HEK293 (cell line): ENCODE measurements around the gene KCNK6.

Experiments used
- HOXA7 ChIP-seq: sonication (generic); formaldehyde crosslinking; IDR thresholded peaks from 2 replicates; pipeline ENCODE4 v1.8.1; 2022; ENCODE audit warnings: missing genetic modification reagents, borderline replicate concordance
- OSR2 ChIP-seq: fragments of 450-650 bp; formaldehyde crosslinking; IDR thresholded peaks from 2 replicates; pipeline ENCODE4 v1.5.1; 2016; ENCODE audit warnings: missing biosample characterization, missing genetic modification characterization
- RBAK ChIP-seq: fragments of 450-650 bp; formaldehyde crosslinking; IDR thresholded peaks from 2 replicates; pipeline ENCODE4 v1.5.1; 2016; ENCODE audit warnings: missing biosample characterization, missing genetic modification characterization
- SALL2 ChIP-seq: fragments of 450-650 bp; formaldehyde crosslinking; IDR thresholded peaks from 2 replicates; pipeline ENCODE4 v1.5.0; 2017; ENCODE audit warnings: missing biosample characterization, mild to moderate bottlenecking, missing genetic modification characterization, borderline replicate concordance
- ZEB2 ChIP-seq: fragments of 450-650 bp; formaldehyde crosslinking; IDR thresholded peaks from 2 replicates; pipeline ENCODE4 v1.5.1; 2016; ENCODE audit warnings: missing biosample characterization, missing genetic modification characterization
- ZNF146 ChIP-seq: fragments of 450-650 bp; formaldehyde crosslinking; IDR thresholded peaks from 2 replicates; pipeline ENCODE4 v1.5.1; 2016; ENCODE audit warnings: missing biosample characterization, missing genetic modification characterization
- ZNF184 ChIP-seq: fragments of 450-650 bp; IDR thresholded peaks from 2 replicates; pipeline ENCODE4 v1.5.1; 2018; ENCODE audit warnings: missing biosample characterization, mild to moderate bottlenecking, missing genetic modification characterization
- ZNF211 ChIP-seq: fragments of 450-650 bp; formaldehyde crosslinking; IDR thresholded peaks from 2 replicates; pipeline ENCODE4 v1.5.1; 2016; ENCODE audit warnings: low read depth, missing biosample characterization, missing genetic modification characterization
- ZNF223 ChIP-seq: fragments of 450-650 bp; formaldehyde crosslinking; IDR thresholded peaks from 2 replicates; pipeline ENCODE4 v1.5.1; 2016; ENCODE audit warnings: missing biosample characterization, missing genetic modification characterization
- ZNF239 ChIP-seq: fragments of 450-650 bp; formaldehyde crosslinking; IDR thresholded peaks from 2 replicates; pipeline ENCODE4 v1.5.1; 2016; ENCODE audit warnings: missing biosample characterization, missing genetic modification characterization
- ZNF529 ChIP-seq: fragments of 450-650 bp; formaldehyde crosslinking; IDR thresholded peaks from 2 replicates; pipeline ENCODE4 v1.5.1; 2017; ENCODE audit warnings: missing genetic modification characterization, missing biosample characterization; ENCODE audit not compliant: insufficient replicate concordance
- ZNF660 ChIP-seq: fragments of 450-650 bp; IDR thresholded peaks from 2 replicates; pipeline ENCODE4 v1.5.1; 2018; ENCODE audit warnings: missing biosample characterization, mild to moderate bottlenecking, missing genetic modification characterization
- ZNF664 ChIP-seq: fragments of 450-650 bp; formaldehyde crosslinking; IDR thresholded peaks from 2 replicates; pipeline ENCODE4 v1.5.1; 2016; ENCODE audit warnings: missing biosample characterization, missing genetic modification characterization
- ZSCAN16 ChIP-seq: fragments of 450-650 bp; formaldehyde crosslinking; IDR thresholded peaks from 2 replicates; pipeline ENCODE4 v1.5.1; 2016; ENCODE audit warnings: missing biosample characterization, missing genetic modification characterization
- TF ChIP-seq, protein P1 (sequence below): fragments of 450-650 bp; formaldehyde crosslinking; IDR thresholded peaks from 2 replicates; pipeline ENCODE4 v1.5.1; 2016; ENCODE audit warnings: missing biosample characterization, missing genetic modification characterization
- TF ChIP-seq, protein P2 (sequence below): fragments of 450-650 bp; formaldehyde crosslinking; IDR thresholded peaks from 2 replicates; pipeline ENCODE4 v1.5.1; 2017; ENCODE audit warnings: missing biosample characterization, missing genetic modification characterization
- TF ChIP-seq, protein P3 (sequence below): fragments of 450-650 bp; formaldehyde crosslinking; conservative IDR thresholded peaks from 2 replicates; pipeline ENCODE4 v1.5.1; 2016; ENCODE audit warnings: low read depth, missing biosample characterization, missing genetic modification characterization
- TF ChIP-seq, protein P4 (sequence below): fragments of 450-650 bp; formaldehyde crosslinking; IDR thresholded peaks from 2 replicates; pipeline ENCODE4 v1.5.1; 2016; ENCODE audit warnings: missing biosample characterization, missing genetic modification characterization, borderline replicate concordance
- TF ChIP-seq, protein P5 (sequence below): fragments of 450-650 bp; formaldehyde crosslinking; IDR thresholded peaks from 2 replicates; pipeline ENCODE4 v1.5.1; 2016; ENCODE audit warnings: missing biosample characterization, missing genetic modification characterization
- TF ChIP-seq, protein P6 (sequence below): fragments of 450-650 bp; formaldehyde crosslinking; IDR thresholded peaks from 2 replicates; pipeline ENCODE4 v1.5.1; 2016; ENCODE audit warnings: missing biosample characterization, missing genetic modification characterization

KCNK6 gene

DNA sequence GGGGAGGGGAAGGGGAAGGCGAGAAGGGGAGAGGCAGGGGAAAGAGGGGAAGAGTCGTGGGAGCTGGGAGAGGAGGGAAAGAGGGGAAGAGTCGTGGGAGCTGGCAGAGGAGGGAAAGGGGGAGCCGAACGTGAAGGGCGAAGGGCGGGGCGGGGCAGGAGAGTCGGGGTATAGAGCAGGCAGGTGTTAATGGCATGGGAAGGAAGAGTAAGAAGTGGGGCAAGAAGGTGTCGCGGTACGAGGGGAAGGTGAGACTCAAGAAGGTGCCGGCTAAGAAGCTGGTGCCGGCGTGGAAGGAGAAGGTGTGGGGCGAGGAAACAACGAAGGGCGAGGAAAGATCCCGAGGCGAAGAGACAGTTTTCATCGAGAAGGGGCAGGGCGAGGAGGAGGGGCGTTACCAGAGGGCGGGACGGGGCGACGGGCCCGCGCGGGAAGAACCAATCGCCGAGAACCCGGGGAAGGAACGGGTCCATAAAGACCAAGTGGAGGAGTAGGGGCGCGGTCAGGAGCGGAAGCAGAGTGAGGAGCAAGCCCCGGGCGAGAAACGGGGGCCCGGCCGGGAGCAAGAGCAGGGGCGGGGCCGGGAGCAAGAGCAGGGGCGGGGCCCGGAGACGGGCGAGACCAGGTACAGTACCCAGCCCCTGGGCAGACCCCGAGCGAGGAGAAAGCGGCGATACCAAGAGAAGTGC, 16.4 kb downstream of the KCNK6 start (continued):
- TF ChIP-seq ZNF184 (tag by site-specific recombination) (no peak), ZNF660 (tag by site-specific recombination) (no peak), ZNF239 (tag by site-specific recombination) (peak; percentile 90; the same call in 1 of the 2 replicates), OSR2 (tag by site-specific recombination) (peak; percentile 90), ZNF529 (tag by site-specific recombination) (no peak), ZNF223 (peak; percentile 100), ZEB2 (tag by site-specific recombination) (no peak), ZSCAN16 (tag by site-specific recombination) (0 out of 2 replicates have a peak, but pooled peaks have one; percentile 55), SALL2 (no peak), ZNF664 (tag by site-specific recombination) (no peak), ZNF146 (tag by site-specific recombination) (no peak; the same call in 1 of the 2 replicates), RBAK (tag by site-specific recombination) (no peak), HOXA7 (CRISPR knock-in tag) (no peak), ZNF211 (tag by site-specific recombination) (no peak; the same call in 1 of the 2 replicates)
- TF ChIP-seq, protein P1, sequence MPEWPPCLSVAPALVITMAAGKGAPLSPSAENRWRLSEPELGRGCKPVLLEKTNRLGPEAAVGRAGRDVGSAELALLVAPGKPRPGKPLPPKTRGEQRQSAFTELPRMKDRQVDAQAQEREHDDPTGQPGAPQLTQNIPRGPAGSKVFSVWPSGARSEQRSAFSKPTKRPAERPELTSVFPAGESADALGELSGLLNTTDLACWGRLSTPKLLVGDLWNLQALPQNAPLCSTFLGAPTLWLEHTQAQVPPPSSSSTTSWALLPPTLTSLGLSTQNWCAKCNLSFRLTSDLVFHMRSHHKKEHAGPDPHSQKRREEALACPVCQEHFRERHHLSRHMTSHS (tag by site-specific recombination) = peak; percentile 68; the same call in 1 of the 2 replicates
- TF ChIP-seq, protein P2, sequence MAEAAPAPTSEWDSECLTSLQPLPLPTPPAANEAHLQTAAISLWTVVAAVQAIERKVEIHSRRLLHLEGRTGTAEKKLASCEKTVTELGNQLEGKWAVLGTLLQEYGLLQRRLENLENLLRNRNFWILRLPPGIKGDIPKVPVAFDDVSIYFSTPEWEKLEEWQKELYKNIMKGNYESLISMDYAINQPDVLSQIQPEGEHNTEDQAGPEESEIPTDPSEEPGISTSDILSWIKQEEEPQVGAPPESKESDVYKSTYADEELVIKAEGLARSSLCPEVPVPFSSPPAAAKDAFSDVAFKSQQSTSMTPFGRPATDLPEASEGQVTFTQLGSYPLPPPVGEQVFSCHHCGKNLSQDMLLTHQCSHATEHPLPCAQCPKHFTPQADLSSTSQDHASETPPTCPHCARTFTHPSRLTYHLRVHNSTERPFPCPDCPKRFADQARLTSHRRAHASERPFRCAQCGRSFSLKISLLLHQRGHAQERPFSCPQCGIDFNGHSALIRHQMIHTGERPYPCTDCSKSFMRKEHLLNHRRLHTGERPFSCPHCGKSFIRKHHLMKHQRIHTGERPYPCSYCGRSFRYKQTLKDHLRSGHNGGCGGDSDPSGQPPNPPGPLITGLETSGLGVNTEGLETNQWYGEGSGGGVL (tag by site-specific recombination) = peak; percentile 97
- TF ChIP-seq, protein P3, sequence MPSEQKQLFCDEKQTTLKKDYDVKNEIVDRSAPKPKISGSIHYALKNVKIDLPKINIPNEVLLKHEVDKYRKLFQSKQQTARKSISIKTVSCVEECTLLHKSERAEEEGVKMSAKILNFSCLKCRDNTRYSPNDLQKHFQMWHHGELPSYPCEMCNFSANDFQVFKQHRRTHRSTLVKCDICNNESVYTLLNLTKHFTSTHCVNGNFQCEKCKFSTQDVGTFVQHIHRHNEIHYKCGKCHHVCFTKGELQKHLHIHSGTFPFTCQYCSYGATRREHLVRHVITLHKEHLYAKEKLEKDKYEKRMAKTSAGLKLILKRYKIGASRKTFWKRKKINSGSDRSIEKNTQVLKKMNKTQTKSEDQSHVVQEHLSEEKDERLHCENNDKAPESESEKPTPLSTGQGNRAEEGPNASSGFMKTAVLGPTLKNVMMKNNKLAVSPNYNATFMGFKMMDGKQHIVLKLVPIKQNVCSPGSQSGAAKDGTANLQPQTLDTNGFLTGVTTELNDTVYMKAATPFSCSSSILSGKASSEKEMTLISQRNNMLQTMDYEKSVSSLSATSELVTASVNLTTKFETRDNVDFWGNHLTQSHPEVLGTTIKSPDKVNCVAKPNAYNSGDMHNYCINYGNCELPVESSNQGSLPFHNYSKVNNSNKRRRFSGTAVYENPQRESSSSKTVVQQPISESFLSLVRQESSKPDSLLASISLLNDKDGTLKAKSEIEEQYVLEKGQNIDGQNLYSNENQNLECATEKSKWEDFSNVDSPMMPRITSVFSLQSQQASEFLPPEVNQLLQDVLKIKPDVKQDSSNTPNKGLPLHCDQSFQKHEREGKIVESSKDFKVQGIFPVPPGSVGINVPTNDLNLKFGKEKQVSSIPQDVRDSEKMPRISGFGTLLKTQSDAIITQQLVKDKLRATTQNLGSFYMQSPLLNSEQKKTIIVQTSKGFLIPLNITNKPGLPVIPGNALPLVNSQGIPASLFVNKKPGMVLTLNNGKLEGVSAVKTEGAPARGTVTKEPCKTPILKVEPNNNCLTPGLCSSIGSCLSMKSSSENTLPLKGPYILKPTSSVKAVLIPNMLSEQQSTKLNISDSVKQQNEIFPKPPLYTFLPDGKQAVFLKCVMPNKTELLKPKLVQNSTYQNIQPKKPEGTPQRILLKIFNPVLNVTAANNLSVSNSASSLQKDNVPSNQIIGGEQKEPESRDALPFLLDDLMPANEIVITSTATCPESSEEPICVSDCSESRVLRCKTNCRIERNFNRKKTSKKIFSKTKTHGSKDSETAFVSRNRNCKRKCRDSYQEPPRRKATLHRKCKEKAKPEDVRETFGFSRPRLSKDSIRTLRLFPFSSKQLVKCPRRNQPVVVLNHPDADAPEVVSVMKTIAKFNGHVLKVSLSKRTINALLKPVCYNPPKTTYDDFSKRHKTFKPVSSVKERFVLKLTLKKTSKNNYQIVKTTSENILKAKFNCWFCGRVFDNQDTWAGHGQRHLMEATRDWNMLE (tag by site-specific recombination) = no peak
- TF ChIP-seq, protein P4, sequence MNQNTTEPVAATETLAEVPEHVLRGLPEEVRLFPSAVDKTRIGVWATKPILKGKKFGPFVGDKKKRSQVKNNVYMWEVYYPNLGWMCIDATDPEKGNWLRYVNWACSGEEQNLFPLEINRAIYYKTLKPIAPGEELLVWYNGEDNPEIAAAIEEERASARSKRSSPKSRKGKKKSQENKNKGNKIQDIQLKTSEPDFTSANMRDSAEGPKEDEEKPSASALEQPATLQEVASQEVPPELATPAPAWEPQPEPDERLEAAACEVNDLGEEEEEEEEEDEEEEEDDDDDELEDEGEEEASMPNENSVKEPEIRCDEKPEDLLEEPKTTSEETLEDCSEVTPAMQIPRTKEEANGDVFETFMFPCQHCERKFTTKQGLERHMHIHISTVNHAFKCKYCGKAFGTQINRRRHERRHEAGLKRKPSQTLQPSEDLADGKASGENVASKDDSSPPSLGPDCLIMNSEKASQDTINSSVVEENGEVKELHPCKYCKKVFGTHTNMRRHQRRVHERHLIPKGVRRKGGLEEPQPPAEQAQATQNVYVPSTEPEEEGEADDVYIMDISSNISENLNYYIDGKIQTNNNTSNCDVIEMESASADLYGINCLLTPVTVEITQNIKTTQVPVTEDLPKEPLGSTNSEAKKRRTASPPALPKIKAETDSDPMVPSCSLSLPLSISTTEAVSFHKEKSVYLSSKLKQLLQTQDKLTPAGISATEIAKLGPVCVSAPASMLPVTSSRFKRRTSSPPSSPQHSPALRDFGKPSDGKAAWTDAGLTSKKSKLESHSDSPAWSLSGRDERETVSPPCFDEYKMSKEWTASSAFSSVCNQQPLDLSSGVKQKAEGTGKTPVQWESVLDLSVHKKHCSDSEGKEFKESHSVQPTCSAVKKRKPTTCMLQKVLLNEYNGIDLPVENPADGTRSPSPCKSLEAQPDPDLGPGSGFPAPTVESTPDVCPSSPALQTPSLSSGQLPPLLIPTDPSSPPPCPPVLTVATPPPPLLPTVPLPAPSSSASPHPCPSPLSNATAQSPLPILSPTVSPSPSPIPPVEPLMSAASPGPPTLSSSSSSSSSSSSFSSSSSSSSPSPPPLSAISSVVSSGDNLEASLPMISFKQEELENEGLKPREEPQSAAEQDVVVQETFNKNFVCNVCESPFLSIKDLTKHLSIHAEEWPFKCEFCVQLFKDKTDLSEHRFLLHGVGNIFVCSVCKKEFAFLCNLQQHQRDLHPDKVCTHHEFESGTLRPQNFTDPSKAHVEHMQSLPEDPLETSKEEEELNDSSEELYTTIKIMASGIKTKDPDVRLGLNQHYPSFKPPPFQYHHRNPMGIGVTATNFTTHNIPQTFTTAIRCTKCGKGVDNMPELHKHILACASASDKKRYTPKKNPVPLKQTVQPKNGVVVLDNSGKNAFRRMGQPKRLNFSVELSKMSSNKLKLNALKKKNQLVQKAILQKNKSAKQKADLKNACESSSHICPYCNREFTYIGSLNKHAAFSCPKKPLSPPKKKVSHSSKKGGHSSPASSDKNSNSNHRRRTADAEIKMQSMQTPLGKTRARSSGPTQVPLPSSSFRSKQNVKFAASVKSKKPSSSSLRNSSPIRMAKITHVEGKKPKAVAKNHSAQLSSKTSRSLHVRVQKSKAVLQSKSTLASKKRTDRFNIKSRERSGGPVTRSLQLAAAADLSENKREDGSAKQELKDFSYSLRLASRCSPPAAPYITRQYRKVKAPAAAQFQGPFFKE (tag by site-specific recombination) = no peak
- TF ChIP-seq, protein P5, sequence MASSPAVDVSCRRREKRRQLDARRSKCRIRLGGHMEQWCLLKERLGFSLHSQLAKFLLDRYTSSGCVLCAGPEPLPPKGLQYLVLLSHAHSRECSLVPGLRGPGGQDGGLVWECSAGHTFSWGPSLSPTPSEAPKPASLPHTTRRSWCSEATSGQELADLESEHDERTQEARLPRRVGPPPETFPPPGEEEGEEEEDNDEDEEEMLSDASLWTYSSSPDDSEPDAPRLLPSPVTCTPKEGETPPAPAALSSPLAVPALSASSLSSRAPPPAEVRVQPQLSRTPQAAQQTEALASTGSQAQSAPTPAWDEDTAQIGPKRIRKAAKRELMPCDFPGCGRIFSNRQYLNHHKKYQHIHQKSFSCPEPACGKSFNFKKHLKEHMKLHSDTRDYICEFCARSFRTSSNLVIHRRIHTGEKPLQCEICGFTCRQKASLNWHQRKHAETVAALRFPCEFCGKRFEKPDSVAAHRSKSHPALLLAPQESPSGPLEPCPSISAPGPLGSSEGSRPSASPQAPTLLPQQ (tag by site-specific recombination) = no peak; the same call in none of the 2 replicates
- TF ChIP-seq, protein P6, sequence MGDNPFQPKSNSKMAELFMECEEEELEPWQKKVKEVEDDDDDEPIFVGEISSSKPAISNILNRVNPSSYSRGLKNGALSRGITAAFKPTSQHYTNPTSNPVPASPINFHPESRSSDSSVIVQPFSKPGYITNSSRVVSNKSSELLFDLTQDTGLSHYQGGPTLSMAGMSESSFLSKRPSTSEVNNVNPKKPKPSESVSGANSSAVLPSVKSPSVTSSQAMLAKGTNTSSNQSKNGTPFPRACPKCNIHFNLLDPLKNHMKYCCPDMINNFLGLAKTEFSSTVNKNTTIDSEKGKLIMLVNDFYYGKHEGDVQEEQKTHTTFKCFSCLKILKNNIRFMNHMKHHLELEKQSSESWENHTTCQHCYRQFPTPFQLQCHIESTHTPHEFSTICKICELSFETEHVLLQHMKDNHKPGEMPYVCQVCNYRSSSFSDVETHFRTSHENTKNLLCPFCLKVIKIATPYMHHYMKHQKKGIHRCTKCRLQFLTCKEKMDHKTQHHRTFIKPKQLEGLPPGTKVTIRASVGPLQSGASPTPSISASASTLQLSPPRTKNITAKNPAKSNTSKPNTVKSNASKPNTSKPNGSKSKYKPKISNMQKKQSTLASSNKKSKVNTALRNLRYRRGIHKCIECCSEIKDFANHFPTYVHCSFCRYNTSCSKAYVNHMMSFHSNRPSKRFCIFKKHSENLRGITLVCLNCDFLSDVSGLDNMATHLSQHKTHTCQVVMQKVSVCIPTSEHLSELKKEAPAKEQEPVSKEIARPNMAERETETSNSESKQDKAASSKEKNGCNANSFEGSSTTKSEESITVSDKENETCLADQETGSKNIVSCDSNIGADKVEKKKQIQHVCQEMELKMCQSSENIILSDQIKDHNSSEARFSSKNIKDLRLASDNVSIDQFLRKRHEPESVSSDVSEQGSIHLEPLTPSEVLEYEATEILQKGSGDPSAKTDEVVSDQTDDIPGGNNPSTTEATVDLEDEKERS (tag by site-specific recombination) = peak; percentile 90
